GM12873 (cell line): ENCODE measurements around the gene YPEL3.

ENCODE experiments used
- TF ChIP-seq, protein P1 (sequence below): IDR thresholded peaks from 2 replicates; pipeline ENCODE4 v1.5.1; 2012; ENCODE audit warnings: low read depth, mild to moderate bottlenecking, moderate library complexity, low read length, control low read depth; ENCODE audit not compliant: insufficient read depth; ENCODE audit errors: missing control alignments

YPEL3 gene

DNA sequence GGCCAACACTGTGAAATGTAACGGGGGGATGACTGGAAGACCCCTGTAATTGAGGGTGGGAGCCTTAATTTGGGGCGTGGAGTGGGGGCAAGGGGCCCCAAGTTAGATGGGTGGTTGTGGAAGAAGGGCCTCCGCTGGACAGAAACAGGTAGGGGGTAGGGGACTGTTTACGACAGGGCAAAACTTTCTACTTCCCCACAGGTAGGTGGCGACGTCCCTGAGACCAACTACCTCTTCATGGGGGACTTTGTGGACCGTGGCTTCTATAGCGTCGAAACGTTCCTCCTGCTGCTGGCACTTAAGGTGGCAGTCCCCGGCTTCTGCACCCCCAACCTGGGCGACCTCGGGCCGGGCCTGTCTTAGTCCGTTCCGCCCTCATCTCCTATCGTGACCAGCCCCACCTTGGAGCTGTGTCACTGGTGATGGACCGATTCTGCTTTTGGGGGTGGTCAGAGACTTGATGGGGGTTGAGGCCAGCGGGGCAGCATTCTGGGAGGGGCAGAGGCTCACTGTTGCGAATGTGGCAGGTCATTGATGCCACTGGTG, 13.4 kb downstream of the YPEL3 start:
- TF ChIP-seq, protein P1, sequence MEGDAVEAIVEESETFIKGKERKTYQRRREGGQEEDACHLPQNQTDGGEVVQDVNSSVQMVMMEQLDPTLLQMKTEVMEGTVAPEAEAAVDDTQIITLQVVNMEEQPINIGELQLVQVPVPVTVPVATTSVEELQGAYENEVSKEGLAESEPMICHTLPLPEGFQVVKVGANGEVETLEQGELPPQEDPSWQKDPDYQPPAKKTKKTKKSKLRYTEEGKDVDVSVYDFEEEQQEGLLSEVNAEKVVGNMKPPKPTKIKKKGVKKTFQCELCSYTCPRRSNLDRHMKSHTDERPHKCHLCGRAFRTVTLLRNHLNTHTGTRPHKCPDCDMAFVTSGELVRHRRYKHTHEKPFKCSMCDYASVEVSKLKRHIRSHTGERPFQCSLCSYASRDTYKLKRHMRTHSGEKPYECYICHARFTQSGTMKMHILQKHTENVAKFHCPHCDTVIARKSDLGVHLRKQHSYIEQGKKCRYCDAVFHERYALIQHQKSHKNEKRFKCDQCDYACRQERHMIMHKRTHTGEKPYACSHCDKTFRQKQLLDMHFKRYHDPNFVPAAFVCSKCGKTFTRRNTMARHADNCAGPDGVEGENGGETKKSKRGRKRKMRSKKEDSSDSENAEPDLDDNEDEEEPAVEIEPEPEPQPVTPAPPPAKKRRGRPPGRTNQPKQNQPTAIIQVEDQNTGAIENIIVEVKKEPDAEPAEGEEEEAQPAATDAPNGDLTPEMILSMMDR: peak; percentile 26

GRCh38 chr16:30079480-30079879, 16.5 kb downstream of the YPEL3 start:
- TF ChIP-seq, protein P1: no peak

DNA sequence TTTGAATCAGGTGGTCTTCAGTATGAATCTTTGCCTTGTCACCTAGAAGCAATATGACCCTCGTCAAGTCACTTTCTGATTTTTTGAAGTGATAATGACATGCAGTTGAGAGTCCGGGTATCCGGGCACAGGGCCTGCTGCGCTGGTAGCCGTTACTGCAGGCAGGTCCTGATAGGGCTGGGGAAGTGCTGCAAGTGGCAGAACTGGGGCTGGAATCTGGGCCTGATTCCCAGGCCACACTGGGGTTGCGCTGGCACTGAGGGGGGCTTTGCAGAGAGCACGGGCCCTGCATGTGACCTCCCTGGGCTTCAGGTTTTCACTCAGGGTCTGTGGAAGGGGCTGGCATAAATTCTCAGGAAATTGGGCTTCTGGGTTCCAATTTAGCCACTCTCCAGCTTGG, 17.3 kb downstream of the YPEL3 start:
- TF ChIP-seq, protein P1: no peak

GRCh38 chr16:30077656-30078055, 18.4 kb downstream of the YPEL3 start:
- TF ChIP-seq, protein P1: no peak

GRCh38 chr16:30076276-30076791, 19.7 kb downstream of the YPEL3 start:
- TF ChIP-seq, protein P1: no peak

DNA sequence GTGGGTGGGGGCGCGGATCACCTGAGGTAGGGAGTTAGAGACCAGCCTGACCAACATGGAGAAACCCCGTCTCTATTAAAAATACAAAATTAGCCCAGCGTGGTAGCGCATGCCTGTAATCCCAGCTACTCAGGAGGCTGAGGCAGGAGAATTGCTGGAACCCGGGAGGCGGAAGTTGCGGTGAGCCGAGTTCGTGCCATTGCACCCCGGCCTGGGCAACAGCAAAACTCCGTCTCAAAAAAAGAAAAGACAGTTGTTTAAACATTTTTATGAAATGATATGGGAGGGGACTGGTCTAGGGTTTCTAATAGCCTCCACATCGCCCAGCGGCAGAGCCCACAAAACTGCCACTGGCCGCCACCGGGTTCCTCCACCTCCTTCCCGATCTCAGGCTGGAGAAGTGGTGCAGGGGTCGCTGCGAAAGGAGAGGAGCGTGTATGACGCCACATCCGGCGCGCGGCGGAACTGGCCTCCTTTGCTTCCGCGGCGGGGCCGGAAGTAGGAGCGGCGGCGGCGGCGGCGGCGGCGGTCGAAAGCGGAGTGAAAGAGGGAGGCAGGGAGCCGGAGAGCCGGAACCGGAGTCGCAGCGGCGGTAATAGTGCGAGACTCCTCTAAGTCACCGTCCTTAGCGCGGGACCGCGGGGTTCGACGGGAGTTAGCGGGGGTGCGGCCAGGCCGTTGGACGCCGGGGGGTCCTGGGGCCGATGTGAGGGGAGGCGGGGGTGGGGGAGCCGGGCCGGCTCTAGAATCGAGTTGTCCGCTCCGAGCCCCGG, 20.3 kb downstream of the YPEL3 start, which contains the start of gene PPP4C:
TSS of gene PPP4C (plus strand) at position 492 of the 773 bp plus-strand sequence. CDS start 384 bp downstream, outside the sequence.
- TF ChIP-seq, protein P1: no peak

- TF ChIP-seq, protein P1: no peak
Observed at GRCh38 chr16:30070490-30070889, 25.5 kb downstream of the YPEL3 start.
